Measurements from ENCODE around the gene ANKRD11.

DNA sequence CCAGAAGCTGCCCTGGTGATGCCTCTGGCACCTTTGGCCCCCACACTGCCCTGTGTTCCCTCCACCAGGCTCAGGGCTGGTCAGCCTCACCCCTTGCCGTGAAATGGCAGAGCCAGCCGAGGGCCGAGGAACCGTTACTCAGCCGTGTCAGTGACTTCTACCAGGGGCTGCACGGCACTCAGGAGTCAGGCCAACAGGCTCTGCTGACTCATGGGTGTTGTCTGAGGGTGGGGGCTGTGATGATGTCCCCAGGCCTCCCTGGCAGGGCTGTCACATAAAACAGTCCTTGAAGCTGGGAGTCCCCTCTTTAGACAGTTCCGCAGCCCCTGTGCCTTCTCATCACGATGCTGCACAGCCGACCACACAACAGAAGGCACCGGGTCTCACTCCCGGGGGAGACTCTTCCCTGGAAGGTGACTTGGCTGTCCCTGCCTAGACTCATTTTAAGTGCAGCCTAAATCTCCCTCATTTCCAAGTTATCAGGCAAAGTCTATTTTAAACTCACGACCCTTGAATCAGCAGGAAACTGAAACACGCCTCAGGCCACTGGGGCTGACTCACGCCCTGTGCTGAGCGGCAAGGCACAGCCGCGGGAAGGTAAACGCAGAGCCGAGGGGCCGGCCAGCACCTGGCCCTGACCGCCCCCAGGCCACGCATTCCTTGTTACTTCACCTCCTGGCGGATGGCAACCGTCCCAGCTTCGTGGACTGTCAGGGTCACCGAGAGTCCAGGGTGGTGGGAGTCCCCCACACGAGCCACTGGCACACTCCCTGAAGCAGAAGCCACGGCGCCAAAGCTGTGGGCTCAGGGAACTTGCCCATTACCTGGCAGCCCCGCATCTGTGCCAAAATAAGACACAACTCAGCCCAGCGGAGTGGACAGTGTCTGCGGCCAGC is 170.2 kb downstream of the ANKRD11 start:
- 0 out of 2 replicates have a peak, but pooled peaks have one; percentile 39 for TF ChIP-seq SIN3A (IDR thresholded peaks at IDR 0.05; ENCODE audit: borderline replicate concordance, insufficient read depth, low read length)
- TF ChIP-seq POLR2AphosphoS5 (IDR thresholded peaks at IDR 0.05; ENCODE audit: low read depth, low read length): no peak
